HG03135 (cell line): ENCODE results near the gene MYCBP2.
"Not testable (repeated sequence)": the region's sequence is repeated elsewhere in the genome, so short reads cannot be mapped to it uniquely, and the experiment has no call there.

ENCODE experiments used
- ATAC-seq: cut with Tn5 transposase; IDR thresholded peaks from one replicate; pipeline ENCODE4 v1.9.1; 2021; ENCODE audit warnings: mild to moderate bottlenecking, moderate library complexity; ENCODE audit not compliant: unreplicated experiment

Gene MYCBP2

DNA sequence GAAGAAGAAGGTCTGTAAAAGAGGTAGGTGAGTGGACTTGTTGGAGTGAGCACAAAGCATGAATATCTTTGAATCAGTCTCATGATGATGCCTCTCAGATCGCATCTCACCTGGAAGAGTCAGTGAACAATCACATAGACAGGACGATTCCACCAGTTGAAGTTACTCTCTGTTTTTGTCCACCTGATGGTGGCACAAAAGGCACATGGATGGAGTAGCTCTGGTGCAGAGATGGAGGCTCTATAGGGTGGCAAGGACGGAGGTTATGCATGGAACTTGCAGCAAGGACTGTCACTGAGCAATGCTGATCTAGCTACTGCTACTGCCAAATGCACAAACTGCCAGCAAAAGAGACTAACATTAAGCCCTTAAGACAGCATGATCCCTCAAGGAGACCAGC lies 10.3 kb upstream of the MYCBP2 start:
- no peak for ATAC-seq

DNA sequence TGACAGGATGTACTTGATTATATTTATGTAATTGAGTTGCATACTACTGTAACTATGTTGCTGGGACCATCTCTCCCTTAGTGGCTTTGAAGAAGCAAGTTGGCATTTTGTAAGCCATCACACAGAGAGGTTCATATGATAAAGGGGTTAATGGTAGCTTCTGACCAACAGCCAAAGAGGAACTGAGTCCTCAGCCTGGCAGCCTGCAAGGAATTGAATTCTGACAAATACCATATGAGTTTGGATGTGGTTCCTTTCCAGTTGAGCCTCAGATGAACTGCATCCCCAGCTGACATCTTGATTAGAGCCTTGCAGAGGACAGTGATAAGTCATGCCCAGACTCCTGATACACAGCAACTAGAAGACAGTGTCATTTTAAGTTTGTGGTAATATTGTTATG lies 8.6 kb upstream of the MYCBP2 start:
- ATAC-seq, result no peak

DNA sequence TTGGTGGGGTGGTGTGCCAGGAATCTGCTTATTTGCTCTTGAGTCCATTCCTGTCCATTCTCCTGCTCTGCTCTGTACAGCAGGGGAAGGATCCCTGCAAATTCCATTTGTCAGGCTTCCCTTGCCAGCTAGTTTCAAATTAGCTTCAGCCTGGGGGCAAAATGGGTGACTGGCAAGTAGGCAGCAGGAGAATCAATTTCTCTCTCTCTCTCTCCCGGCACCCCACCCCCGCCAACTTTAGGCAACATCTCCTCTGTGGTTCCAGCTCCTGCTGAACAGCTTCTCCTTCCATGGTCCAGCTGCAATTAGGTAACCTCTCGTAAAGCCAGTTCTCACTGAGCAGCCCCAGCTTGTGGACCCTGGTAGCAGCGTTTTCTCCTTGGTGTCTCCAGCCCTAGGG lies 6.7 kb upstream of the MYCBP2 start:
- no peak for ATAC-seq

DNA sequence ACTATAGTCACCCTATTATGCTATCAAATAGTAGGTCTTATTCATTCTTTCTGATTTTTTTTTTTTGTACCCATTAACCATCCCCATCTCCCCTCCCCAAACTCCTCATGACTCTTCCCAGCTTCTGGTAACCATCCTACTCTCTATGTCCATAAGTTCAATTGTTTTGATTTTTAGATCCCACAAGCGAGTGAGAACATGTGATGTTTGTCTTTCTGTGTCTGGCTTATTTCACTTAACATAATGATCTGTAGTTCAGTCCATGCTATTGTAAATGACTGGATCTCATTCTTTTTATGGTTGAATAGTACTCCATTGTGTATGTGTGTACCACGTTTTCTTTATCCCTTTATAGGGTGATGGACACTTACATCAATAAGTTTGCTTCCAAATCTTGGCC lies 4.5 kb upstream of the MYCBP2 start:
- no peak for ATAC-seq

DNA sequence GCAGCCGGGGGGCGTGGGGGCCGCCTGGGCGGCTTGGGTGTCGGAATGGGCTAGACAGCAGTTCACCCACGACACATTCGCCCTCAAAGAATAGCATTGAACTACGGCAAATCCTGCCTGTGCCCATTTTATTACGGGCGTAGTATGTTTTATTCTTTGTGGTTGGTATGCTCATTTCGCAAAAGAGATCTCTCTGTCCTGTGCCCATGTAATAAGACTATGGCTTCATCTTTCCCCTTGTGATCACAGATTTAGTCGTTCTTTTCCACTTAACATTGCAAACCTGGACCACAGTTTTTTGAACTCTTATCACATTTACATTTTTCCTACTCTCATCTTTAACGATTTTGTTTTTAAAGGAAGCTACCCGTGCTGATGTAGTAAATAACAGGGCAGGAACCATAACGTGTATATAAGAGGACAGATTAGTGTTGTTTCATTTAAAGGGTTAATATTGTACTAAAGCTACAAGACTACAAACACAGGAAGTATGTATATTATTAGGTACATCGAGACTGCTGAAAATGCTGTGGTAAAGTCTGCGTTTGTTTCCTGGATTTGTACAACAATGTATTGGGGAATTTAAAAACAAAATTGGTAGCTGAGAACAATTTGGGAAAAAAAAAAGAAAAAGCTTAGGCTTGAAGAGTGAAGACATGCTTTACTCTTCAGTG lies 3.2 kb upstream of the MYCBP2 start:
- peak; percentile 0 for ATAC-seq

DNA sequence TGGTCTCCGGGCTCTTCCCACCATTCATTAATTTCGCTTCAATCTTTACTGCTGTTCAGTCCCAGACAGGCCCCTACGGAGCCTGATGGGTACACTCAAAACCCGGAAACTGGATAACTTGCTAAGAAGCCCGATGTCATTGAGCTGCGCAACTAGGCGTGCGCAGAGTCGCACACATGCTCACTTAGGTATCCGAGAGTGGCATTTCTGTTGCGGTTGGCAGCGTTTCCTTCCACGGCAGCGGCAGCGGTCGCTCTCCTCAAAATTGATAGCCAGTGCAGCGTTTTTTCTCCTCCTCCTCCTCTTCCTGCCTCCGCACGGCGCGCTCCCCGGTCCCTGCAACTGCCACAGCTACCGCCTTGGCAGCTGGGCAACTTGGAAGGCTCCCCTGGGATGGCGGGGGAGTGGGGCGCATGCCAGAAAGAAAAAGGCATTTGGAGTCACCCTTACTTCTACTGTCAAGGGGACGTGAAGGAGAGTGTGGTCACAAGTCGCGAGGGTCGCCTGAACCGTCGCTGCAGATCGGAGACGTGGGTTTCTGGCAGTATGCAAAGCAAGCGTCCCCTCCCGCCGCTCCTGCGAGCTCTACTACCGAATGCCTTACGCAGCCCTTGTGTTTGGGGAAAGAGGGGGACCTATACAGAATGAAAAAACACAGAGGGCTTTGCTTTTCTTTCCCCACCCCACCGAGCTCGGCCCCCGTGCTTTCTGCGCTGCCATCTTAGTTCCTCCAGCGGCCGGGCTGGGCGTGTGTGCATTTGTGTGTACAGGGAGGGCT lies 2.4 kb upstream of the MYCBP2 start:
- peak; percentile 59 for ATAC-seq

DNA sequence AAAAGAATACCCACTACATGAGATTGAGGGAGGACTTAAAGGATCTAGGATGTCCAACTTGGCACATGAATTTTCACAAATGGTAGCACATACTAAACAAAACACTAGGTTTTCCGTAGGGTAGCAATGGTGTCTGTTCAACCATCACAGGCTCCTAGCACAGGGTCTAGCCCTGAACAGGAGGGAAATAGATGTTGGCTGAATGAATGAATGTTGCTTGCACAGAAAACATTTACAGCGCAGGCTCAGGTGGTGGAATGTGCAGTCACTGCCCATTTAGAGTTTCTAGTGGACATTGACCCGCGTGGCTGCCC lies 1.9 kb upstream of the MYCBP2 start:
- ATAC-seq, result peak; percentile 3

DNA sequence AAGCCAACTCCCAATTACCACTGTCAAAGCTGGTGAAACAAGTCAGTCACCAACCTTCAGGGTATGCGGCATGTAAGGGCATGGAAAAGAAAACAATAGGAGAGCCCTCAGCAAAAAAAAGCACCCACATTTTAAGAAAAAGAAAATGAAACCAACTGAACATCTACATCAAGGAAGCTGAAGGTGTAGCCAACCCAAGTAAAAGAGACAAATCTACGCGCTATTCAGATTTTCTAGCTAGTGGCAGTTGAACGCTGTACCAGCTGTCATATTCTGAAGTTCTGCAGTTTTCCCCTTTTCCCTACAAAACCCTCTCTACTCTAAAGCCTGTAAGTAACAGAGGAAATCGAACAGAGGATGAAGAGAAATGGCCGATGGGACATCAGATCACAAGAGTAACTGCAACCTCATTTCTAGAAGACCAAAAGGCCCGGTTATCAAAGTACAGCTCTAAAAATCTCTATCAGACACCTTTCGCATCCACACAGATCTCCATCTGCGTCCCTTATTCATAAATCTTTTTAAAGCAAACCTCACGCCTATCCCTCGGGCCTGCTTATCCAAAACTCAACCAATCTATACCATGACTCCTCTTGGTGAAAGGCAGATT lies 1.4 kb downstream of the MYCBP2 start:
- no peak for ATAC-seq

DNA sequence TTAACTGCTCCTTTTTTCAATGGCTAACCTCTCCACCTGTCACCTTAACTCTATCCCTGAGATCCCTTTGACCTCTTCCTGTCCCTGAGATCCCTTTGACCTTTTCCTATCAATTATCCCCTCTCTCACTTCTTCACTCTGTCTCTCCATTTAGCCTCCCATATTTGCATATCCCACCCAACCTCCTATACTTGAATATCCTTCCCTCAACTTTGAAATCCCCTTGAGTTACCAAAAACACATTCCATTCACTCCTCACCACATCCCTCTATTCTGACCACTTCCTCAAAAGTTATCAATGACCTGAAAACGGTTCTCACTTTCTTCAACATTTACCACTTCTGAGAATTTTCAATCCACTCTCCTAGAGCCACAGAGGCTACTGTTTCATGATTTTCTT lies 3.0 kb downstream of the MYCBP2 start:
- no peak for ATAC-seq

DNA sequence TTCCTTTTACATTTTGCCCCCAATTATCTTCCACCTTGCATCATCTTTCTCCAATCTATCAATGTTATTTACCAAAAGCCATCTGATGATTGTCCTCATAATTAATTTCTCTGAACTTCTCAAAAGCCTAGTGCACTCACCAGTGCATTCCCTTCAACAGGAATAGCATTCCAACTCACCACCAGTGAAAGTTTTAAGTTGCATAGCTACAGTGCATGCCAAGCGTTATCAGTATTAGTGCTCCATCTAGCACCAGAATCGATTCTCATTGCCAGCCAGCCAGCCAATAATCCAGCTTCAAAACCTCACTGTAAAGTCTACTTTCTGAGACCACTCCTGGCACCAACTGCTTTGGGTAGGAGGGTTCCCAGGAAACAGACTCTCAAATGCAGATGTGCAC lies 7.4 kb downstream of the MYCBP2 start:
- no peak for ATAC-seq

DNA sequence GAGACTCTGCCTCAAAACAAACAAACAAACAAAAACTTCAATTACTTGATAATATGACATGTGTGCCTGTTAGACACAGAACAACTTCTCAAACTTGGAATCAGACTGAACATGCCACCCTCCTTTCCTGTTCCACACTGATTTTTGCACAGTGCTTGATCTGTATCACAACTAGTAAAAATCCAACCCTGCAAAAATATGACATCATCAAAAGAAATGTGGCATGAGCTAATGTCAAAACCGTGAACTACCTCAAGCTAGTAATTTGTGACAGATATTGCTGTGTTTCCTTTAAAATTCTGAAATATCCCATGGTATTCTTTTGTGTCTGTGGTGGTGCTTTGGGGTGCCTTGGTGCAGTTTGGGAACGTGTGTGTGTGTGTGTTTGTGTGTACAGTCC lies 8.2 kb downstream of the MYCBP2 start:
- ATAC-seq, result no peak

DNA sequence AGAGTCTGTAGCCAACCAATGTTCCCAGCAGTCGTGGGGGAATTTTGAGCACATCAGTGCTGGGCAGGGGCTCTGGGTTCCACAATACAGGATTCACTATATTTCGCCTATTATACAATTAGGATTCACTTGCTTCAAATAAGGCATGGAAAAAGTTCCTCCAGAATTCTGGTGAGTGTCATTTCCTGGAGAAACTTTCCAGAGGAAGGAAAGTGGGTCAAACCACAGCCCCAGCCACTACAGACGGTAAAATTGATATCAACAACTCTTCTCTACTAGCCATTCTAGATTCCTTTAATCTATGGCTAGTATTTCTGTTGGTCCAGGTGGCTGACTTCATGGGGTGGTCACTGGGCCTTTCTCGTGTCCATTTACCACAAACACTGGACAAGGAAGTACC lies 10.5 kb downstream of the MYCBP2 start:
- ATAC-seq, result no peak

DNA sequence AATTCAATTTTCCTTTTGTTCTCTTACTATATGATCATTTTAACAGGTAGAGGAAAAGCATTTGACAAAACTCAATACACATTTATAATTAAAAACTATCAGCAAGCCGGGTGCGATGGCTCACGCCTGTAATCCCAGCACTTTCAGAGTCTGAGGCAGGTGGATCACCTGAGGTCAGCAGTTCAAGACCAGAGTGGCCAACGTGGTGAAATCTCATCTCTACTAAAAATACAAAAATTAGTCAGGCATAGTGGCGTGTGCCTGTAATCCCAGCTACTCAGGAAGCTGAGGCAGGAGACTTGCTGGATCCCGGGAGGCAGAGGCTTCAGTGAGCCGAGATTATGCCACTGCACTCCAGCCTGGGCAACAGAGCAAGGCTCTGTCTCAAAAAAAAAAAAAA lies 11.4 kb downstream of the MYCBP2 start:
- ATAC-seq, result not testable (repeated sequence)

DNA sequence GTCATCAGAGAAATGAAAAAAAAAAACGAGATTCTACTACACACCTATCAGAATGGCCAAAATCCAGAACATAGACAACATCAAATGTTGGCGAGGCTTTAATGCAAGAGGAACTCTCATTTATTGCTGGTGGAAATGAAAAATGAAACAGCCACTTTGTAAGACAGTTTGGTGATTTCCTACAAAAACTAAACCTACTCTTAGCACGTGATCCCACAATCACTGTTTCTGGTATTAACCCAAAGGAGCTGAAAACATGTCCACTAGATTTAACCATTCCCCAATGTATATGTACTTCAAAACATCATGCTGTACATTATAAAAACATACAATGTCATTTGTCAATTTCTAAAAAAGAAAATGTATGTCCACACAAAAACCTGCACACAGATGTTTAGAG lies 13.0 kb downstream of the MYCBP2 start:
- ATAC-seq, result no peak

DNA sequence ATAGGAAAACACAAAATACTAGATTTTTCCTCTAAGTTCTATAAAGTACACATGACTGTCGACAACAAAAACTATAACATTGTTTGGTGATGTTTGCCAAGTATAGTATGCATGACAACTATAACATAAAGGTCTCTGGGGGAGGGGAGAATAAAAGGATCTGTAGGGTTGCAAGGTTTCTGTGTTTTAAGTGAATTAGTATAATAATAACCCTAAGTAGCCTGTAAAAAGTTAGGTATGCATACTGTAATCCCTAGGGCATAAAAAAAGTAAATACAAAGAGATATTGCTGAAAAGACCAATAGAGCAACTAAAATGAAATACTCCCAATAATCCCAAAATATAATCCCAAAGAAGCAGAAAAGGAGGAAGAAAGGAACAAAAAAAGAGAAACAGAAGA lies 14.6 kb downstream of the MYCBP2 start:
- ATAC-seq, result no peak

DNA sequence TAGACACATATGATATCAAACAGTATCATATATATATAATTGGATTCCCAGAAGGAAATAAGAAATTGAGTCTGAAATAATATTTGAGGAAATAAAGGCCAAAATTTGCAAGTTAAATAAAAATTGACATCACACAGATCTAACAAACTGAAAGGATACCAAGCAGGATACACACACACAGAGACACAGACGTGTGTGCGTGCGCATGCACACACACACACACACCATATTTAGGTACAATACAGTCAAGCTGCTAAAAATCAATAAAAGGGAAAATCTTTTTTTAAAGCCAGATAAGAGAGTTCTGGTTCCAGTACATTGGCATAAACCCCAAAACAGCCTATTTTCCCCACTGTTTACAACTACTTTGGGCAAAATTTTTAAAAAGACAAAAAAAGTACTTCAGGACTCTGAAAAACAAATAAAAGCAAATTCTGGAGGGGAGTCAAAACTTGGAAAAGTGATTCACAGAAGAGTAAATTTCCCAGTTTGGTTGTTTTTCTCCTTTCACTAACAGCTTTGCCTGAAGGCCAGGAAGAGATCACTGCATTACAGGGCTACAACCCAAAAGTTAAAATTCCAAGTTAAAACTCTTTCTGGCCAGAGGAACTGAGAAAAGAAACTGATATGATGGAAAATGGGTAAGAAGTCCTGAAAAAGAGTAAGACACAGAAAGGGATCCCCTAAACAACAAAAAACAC lies 16.2 kb downstream of the MYCBP2 start:
- ATAC-seq, result no peak

DNA sequence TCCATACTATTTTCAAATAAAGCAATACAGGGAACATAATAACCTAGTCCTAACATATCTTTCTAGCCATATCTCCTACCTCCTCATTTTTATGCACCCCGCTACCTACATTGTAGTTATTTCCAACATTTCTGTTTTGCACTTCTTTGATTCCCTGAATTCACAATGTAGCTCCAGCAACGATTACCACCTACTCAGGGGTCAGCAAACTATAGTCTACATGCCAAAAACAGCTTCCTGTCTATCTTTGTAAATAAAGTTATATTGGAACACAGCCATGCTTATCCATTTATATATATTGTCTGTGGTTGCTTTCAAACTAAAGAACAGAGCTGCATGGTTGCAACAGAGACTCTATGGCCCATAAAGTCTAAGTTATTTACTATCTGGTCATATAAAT lies 16.7 kb downstream of the MYCBP2 start:
- no peak for ATAC-seq

DNA sequence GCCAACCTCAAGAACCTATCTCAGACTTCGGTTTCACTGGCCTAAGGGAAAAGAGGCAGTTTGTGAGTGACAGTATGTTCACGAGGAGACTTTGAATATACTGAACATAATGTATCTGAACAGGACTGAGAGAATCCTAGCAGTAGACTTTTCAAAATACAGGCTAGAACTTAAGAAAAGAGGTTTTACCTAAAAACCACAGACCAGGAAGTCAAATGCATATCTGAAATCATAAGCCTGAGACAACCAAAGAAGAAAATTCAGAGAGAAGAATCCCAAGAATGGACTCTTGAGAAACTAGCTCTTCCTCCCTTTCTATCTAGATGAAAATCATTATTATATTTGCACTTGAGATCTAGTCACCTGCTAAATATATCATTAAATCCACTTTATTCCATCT lies 17.6 kb downstream of the MYCBP2 start:
- no peak for ATAC-seq

DNA sequence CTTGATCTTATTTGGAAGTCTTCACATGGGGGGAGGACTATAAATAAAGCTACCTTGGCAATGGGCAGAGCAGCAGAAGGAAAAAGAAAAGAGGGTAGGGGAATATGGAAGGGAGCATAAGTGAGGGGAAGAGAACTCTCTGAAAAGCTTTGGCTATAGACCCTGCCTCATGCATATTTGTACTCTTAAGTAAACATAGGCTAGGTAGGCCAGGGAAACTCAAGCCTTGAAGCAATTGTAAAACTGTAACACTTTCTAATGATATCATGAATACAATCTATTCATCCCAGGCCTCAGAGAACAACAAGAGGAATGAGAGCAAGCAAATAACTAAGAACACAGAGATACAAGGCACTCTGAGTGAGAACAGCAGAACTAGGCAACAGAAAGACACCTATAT lies 20.4 kb downstream of the MYCBP2 start:
- ATAC-seq, result no peak

DNA sequence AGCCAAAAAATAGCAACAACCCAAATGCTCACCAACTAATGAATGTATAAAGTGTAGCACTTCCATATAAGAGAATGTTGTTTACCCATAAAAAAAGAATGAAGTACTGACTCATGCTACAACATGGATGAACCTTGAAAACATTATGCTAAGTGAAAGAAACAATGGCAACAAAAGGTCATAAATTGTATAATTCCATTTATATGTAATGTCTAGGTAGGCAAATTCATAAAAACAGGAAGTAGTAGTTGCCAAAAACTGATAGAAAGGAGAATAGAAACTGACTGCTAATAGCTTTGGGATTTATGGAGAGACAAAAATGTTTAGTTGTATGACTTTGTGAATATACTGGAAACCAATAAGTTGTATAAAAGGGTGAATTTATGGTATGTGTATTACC lies 21.6 kb downstream of the MYCBP2 start:
- no peak for ATAC-seq

DNA sequence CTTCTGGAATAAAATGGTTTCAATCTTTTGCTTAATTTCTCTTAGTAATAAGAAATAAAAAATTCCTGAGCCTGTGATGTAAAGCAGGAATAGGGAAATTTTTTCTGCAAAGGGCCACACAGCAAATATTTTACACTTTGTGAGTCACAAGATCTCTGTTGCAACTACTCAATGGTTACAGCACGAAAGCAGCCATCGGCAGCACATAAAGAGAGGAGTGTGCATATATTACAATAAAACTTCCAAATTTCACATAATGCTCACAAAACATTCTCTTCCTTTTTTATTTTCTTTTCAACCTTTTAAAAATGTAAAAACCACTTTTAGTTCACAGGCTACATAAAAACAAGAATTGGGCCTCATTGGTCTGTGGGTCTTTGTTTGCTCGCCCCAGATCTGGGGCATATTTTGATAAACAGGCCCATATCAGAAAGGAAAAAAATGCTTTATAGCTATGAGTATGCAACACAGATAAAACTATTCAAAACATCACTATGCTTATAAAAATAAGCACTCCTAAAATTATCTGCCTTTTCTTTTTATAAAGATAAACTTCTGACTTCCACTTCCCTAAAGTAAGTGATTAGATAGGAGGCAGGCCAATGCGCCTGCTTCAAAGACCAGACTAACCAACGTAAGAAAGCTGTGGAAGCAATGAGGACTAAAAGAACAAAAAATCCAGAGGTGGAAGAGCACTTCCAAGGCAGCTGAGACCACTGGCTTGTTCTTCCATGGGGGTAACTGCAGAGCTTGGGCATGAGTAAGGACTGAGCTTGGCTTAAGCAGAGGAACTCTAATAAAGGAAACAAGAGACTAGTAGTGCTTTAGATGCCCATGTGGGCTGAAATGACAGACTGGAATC lies 26.5 kb downstream of the MYCBP2 start:
- no peak for ATAC-seq
